Measurements from ENCODE around the gene NGFR. TPM values are rescaled to one million over a fixed set of nuclear protein-coding genes. Genes with fewer than 3 reads are reported as not detected.

NGFR gene
- polyA plus RNA-seq, 1 of the 3 experiments (the other 2 are of a cell fraction), result 0.76 TPM

DNA sequence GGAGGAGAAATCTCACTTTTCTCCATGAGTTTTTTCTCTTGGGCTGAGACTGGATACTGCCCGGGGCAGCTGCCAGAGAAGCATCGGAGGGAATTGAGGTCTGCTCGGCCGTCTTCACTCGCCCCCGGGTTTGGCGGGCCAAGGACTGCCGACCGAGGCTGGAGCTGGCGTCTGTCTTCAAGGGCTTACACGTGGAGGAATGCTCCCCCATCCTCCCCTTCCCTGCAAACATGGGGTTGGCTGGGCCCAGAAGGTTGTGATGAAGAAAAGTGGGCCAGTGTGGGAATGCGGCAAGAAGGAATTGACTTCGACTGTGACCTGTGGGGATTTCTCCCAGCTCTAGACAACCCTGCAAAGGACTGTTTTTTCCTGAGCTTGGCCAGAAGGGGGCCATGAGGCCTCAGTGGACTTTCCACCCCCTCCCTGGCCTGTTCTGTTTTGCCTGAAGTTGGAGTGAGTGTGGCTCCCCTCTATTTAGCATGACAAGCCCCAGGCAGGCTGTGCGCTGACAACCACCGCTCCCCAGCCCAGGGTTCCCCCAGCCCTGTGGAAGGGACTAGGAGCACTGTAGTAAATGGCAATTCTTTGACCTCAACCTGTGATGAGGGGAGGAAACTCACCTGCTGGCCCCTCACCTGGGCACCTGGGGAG, 19.1 kb downstream of the NGFR start (continued):
- no peak for TF ChIP-seq NFIC (IDR thresholded peaks at IDR 0.05; ENCODE audit: borderline replicate concordance)
- TF ChIP-seq GABPA (IDR thresholded peaks at IDR 0.05; ENCODE audit: low read depth), result no peak
- peak; percentile 61 for TF ChIP-seq RAD21 (IDR thresholded peaks at IDR 0.05; ENCODE audit: low read length)
- no peak for TF ChIP-seq USF1 (IDR thresholded peaks at IDR 0.05; ENCODE audit: borderline replicate concordance, low read depth)
- no peak for TF ChIP-seq USF2 (IDR thresholded peaks at IDR 0.05; ENCODE audit: borderline replicate concordance, low read depth, low read length)
- no peak for TF ChIP-seq TCF12 (IDR thresholded peaks at IDR 0.05)
- TF ChIP-seq TEAD4 (IDR thresholded peaks at IDR 0.05; ENCODE audit: borderline replicate concordance, insufficient read depth), result no peak
- TF ChIP-seq FOXM1 (IDR thresholded peaks at IDR 0.05; ENCODE audit: low read depth), result no peak
- no peak for TF ChIP-seq FOXJ3 (CRISPR knock-in tag; IDR thresholded peaks at IDR 0.05)
- no peak for TF ChIP-seq YY1 (IDR thresholded peaks at IDR 0.05; ENCODE audit: low read depth)
- no peak for TF ChIP-seq EP300 (IDR thresholded peaks at IDR 0.05; ENCODE audit: borderline replicate concordance in 1 of 2, low read depth in 1 of 2, low read length in 1 of 2)
- TF ChIP-seq NRF1 (IDR thresholded peaks at IDR 0.05; ENCODE audit: low read depth, low read length), result no peak
- no peak for TF ChIP-seq MXI1 (IDR thresholded peaks at IDR 0.05; ENCODE audit: low read depth, low read length)

DNA sequence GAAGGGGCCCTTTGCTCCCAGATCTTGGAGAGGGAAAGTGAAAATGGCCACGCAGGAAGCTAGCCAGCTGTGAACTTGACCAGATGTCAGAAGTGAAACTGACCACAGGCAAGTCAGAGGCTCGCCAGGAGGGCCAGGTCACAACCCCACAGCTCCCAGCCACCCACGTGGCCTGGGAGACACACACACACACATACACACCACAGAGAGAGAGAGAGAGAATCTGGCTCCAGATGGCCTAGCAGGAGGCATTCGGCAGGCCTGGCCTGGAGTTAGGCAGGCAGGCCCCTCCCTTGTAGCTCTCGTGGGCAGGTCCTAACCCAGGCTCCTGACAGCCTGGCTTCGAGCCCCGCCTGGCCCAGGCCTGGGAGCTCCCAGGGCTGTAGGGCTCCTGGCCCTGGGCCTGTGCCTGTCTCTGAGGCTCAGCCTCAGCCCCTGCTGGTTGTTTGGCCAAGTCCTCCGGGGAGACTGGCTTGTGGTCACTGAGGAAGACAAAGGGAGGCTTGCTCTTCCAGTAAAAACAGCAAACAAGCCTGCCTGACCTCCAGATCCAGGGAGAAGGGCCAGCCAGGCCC, 20.2 kb downstream of the NGFR start:
- peak overlapping the region; percentile 31 for H3K9ac ChIP-seq
- TF ChIP-seq, protein P1, sequence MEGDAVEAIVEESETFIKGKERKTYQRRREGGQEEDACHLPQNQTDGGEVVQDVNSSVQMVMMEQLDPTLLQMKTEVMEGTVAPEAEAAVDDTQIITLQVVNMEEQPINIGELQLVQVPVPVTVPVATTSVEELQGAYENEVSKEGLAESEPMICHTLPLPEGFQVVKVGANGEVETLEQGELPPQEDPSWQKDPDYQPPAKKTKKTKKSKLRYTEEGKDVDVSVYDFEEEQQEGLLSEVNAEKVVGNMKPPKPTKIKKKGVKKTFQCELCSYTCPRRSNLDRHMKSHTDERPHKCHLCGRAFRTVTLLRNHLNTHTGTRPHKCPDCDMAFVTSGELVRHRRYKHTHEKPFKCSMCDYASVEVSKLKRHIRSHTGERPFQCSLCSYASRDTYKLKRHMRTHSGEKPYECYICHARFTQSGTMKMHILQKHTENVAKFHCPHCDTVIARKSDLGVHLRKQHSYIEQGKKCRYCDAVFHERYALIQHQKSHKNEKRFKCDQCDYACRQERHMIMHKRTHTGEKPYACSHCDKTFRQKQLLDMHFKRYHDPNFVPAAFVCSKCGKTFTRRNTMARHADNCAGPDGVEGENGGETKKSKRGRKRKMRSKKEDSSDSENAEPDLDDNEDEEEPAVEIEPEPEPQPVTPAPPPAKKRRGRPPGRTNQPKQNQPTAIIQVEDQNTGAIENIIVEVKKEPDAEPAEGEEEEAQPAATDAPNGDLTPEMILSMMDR (IDR thresholded peaks at IDR 0.05), result no peak
- TF ChIP-seq POLR2AphosphoS5 (IDR thresholded peaks at IDR 0.05; ENCODE audit: low read depth, low read length) (peak; percentile 79), SIN3A (IDR thresholded peaks at IDR 0.05; ENCODE audit: borderline replicate concordance, low read depth, low read length) (peak; percentile 66; the same call in 1 of the 2 replicates), EZH2phosphoT487 (IDR thresholded peaks at IDR 0.05; ENCODE audit: borderline replicate concordance, low read depth) (no peak), TAF1 (IDR thresholded peaks at IDR 0.05; ENCODE audit: borderline replicate concordance, low read depth, low read length) (no peak; the same call in 1 of the 2 replicates), FOSL2 (IDR thresholded peaks at IDR 0.05; ENCODE audit: borderline replicate concordance, low read depth) (no peak), USF2 (IDR thresholded peaks at IDR 0.05; ENCODE audit: borderline replicate concordance, low read depth, low read length) (peak; percentile 70), TCF12 (IDR thresholded peaks at IDR 0.05) (peak; percentile 94), ELF1 (IDR thresholded peaks at IDR 0.05) (no peak), ZBTB33 (IDR thresholded peaks at IDR 0.05; ENCODE audit: borderline replicate concordance, low read depth) (no peak), EP300 (IDR thresholded peaks at IDR 0.05; ENCODE audit: borderline replicate concordance in 1 of 2, low read depth in 1 of 2, low read length in 1 of 2) (peak in 1 of 2 experiments; percentile 94; a peak in 2 of 4 replicates), NFIC (IDR thresholded peaks at IDR 0.05; ENCODE audit: borderline replicate concordance) (peak; percentile 61), NRF1 (IDR thresholded peaks at IDR 0.05; ENCODE audit: low read depth, low read length) (no peak), PBX3 (IDR thresholded peaks at IDR 0.05) (peak; percentile 15; the same call in 1 of the 2 replicates)

More for the DNA sequence above, 20.2 kb downstream of the NGFR start:
- peaks cover 7 to 76% of the 10 kb centered on the region in 2 experiments for H3K4me1 ChIP-seq (ENCODE audit: control insufficient read depth in 1 of 2, insufficient read depth in 2 of 2, low read depth in 1 of 2, low read length in 1 of 2)
- no peaks in the 10 kb centered on the region for H3K9me2 ChIP-seq
- peak overlapping the region; percentile 74 for H2AFZ ChIP-seq (ENCODE audit: low read depth)
- 17% methylated on average over 6 of the region's 8 CpGs for WGBS (ENCODE audit: low lambda C conversion rate)
- H3K27me3 ChIP-seq (ENCODE audit: insufficient read depth), result peaks cover 2% of the 10 kb centered on the region; the same call in 1 of the 2 replicates
- no peak overlapping the region for H3K4me3 ChIP-seq (ENCODE audit: low read depth in 2 of 2, low read length in 1 of 2)
- no peaks in the 10 kb centered on the region for H3F3A ChIP-seq (replicated peaks; ENCODE audit: insufficient read depth)
- no peaks in the 10 kb centered on the region for H3K36me3 ChIP-seq (replicated peaks in 1 of 2; ENCODE audit: control insufficient read depth in 1 of 2, insufficient read depth in 2 of 2, low read length in 1 of 2)
- peak overlapping the region; percentile 18; the same call in 1 of the 2 replicates for H3K4me2 ChIP-seq
- H3K27ac ChIP-seq (ENCODE audit: low read depth in 2 of 2, low read length in 1 of 2), result peak overlapping the region; percentile 15 to 99; a peak in 3 of 4 replicates
- ChIA-PET POLR2A (interaction anchor here (0.7 to 2.0 kb wide), 9 partner anchors 8 to 184 kb away, joined by 3 to 9 read pairs (median 5); partner anchors contain the start of genes NGFR and PHB1), CTCF (interaction anchor here (0.7 to 15.7 kb wide), 21 partner anchors 9 to 248 kb away, joined by 3 to 453 read pairs (median 4); partner anchors contain the start of genes NGFR, NXPH3 and SLC35B1)
- no peaks in the 10 kb centered on the region for H3K9me3 ChIP-seq
- no peaks in the 10 kb centered on the region for H3K79me2 ChIP-seq (ENCODE audit: insufficient read depth)
- no peaks in the 10 kb centered on the region for H4K20me1 ChIP-seq (ENCODE audit: insufficient read depth)
- DNase-seq, result peak; percentile 97
